Calu3 (cell line): Measurements from ENCODE around the gene WT1. TPM values are rescaled to one million over a fixed set of nuclear protein-coding genes. Genes with fewer than 3 reads are reported as not detected.

ENCODE experiments used
- BruUV-seq: library from RNA; stranded (reverse); fragments of 400-500 nt; replicated peaks from 2 replicates; lab custom pipeline; 2021; lab: Mats Ljungman, UMichigan
- CTCF ChIA-PET: fragments of 300-600 bp; sonication (Branson Sonifier 250); formaldehyde crosslinking; loops from one replicate; lab custom pipeline; 2022; ENCODE audit warnings: antibody characterized with exemption; lab: Charles Lee
- DNase-seq: peaks from one replicate; pipeline ENCODE4 v3.0.0; 2022
- H3K27ac Mint-ChIP-seq: one replicate; pipeline ENCODE4 v1.8.0; 2022; ENCODE audit warnings: mixed read lengths; ENCODE audit not compliant: unreplicated experiment
- H3K27me3 Mint-ChIP-seq: one replicate; pipeline ENCODE4 v1.8.0; 2022; ENCODE audit warnings: mixed read lengths; ENCODE audit not compliant: unreplicated experiment
- H3K36me3 Mint-ChIP-seq: one replicate; pipeline ENCODE4 v1.8.0; 2022; ENCODE audit warnings: mild to moderate bottlenecking, moderate library complexity, mixed read lengths; ENCODE audit not compliant: insufficient read depth, unreplicated experiment
- H3K4me1 Mint-ChIP-seq: one replicate; pipeline ENCODE4 v1.8.0; 2022; ENCODE audit warnings: mild to moderate bottlenecking, low read depth, mixed read lengths; ENCODE audit not compliant: unreplicated experiment
- H3K4me3 Mint-ChIP-seq: one replicate; pipeline ENCODE4 v1.8.0; 2022; ENCODE audit warnings: mild to moderate bottlenecking, low read depth, moderate library complexity, mixed read lengths; ENCODE audit not compliant: unreplicated experiment
- H3K9me3 Mint-ChIP-seq: one replicate; pipeline ENCODE4 v1.8.0; 2022; ENCODE audit warnings: low read depth, mixed read lengths; ENCODE audit not compliant: unreplicated experiment
- intact Hi-C: fragments of 100-400 bp; cut with micrococcal nuclease; formaldehyde crosslinking; loops from one replicate; pipeline ENCODE4 v1.10.0; 2022; ENCODE audit not compliant: unreplicated experiment
- total RNA-seq: library from RNA; stranded (reverse); gene quantifications from 2 replicates; pipeline ENCODE4 v1.2.3, GENCODE V29; 2022
- TF ChIP-seq, protein P1 (sequence below): fragments of 200-600 bp; IDR thresholded peaks from one replicate; pipeline ENCODE4 v1.8.0; 2022; ENCODE audit warnings: antibody characterized with exemption; ENCODE audit not compliant: unreplicated experiment

The WT1 gene
- total RNA-seq, 1 experiment from 2014 or later: not detected

DNA sequence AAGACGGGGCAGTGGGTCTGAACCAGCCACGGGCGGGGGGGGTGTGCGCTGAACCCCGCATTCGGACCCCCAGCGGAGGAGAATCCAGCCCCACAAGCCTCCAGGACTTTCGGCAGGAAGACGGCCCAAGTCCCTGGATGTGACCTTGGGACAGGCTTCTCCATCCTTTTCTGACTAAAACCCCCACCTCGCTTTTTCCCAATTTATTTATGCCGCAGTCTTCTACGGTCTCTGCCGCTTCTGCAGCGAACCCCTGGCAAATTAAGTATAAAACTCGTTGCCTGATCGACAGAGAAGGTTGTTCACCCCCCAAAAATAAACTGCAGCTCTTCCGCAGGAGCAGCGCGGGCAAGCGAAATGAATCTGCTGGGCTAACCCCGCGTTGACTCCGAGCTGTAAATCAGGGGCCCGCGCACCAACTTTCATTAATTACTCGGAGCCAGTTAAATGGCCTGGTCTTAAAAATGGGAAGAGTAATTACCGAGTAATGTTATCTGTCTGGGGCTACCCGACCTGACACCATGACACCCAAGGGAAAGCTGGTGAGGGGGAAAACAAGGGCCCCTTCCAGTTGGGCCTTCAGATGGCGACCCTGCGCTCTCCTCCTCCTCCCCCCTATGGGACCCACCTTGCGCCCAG is 6.6 kb downstream of the WT1 start:
- TF ChIP-seq, protein P1, sequence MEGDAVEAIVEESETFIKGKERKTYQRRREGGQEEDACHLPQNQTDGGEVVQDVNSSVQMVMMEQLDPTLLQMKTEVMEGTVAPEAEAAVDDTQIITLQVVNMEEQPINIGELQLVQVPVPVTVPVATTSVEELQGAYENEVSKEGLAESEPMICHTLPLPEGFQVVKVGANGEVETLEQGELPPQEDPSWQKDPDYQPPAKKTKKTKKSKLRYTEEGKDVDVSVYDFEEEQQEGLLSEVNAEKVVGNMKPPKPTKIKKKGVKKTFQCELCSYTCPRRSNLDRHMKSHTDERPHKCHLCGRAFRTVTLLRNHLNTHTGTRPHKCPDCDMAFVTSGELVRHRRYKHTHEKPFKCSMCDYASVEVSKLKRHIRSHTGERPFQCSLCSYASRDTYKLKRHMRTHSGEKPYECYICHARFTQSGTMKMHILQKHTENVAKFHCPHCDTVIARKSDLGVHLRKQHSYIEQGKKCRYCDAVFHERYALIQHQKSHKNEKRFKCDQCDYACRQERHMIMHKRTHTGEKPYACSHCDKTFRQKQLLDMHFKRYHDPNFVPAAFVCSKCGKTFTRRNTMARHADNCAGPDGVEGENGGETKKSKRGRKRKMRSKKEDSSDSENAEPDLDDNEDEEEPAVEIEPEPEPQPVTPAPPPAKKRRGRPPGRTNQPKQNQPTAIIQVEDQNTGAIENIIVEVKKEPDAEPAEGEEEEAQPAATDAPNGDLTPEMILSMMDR: no peak
- intact Hi-C loops: no loop called here
- Mint-ChIP-seq H3K4me1 (no peaks in the 10 kb centered on the region), H3K9me3 (peaks cover 2% of the 10 kb centered on the region), H3K27ac (no peak overlapping the region), H3K4me3 (no peak overlapping the region), H3K36me3 (no peaks in the 10 kb centered on the region), H3K27me3 (peaks cover 53% of the 10 kb centered on the region)
- CTCF ChIA-PET: no interaction called here
- BruUV-seq: no TSS peak
- no peak for DNase-seq

DNA sequence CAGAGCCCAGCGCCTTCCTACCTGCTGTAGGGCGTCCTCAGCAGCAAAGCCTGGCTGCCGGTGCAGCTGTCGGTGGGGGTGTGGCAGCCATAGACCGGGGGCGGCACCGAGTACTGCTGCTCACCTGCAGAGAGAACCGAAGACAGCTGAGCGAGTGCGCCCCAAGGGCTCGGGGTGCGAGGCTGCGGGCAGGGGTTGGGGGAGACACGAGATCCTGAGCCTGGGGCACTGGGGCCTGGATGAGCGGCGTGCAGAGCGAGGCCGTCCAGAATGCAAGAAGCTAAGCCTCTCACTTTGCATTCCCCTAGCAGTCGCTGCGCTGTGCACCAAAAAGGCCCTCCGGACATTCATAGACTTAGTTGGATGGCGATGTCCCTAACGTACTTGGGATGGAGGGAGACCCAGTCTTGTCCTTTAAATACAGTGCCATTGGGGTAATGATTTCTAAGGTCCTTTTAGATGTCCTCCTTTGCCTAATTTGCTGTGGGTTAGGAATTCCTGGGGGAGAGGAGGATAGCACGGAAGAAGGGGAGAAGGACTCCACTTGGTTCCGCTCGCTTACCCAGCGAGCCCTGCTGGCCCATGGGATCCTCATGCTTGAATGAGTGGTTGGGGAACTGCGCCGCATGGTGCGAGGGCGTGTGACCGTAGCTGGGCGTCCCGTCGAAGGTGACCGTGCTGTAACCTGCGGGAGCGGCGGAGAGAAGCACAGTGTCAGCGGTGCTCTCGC is 7.2 kb downstream of the WT1 start:
- Mint-ChIP-seq H3K36me3 (no peaks in the 10 kb centered on the region), H3K9me3 (peaks cover 2% of the 10 kb centered on the region), H3K4me3 (no peak overlapping the region), H3K4me1 (no peaks in the 10 kb centered on the region), H3K27me3 (peaks cover 52% of the 10 kb centered on the region), H3K27ac (no peak overlapping the region)
- intact Hi-C loops: no loop called here
- no TSS peak for BruUV-seq
- CTCF ChIA-PET: no interaction called here
- DNase-seq: no peak
- TF ChIP-seq, protein P1: no peak

DNA sequence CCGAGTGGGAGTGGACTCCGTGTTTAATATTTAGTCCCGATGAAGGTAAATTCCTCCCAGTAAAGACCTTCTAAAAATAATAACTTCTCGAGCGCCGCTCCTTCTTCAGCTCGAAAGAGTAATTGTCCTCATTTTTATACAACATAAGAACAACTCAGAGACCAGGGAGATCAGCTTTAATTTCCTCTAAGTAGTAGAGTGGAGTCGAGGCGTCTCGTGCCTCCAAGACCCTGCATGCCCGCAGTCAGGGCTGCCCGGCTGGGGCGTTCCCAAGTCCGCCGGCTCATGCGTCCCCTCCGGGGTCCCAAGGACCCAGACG is 7.8 kb downstream of the WT1 start:
- Mint-ChIP-seq H3K4me1 (no peaks in the 10 kb centered on the region), H3K27ac (no peak overlapping the region), H3K4me3 (no peak overlapping the region), H3K9me3 (peaks cover 2% of the 10 kb centered on the region), H3K36me3 (no peaks in the 10 kb centered on the region), H3K27me3 (peaks cover 52% of the 10 kb centered on the region)
- intact Hi-C loops: no loop called here
- TF ChIP-seq, protein P1: no peak
- CTCF ChIA-PET: no interaction called here
- no TSS peak for BruUV-seq
- DNase-seq: no peak

DNA sequence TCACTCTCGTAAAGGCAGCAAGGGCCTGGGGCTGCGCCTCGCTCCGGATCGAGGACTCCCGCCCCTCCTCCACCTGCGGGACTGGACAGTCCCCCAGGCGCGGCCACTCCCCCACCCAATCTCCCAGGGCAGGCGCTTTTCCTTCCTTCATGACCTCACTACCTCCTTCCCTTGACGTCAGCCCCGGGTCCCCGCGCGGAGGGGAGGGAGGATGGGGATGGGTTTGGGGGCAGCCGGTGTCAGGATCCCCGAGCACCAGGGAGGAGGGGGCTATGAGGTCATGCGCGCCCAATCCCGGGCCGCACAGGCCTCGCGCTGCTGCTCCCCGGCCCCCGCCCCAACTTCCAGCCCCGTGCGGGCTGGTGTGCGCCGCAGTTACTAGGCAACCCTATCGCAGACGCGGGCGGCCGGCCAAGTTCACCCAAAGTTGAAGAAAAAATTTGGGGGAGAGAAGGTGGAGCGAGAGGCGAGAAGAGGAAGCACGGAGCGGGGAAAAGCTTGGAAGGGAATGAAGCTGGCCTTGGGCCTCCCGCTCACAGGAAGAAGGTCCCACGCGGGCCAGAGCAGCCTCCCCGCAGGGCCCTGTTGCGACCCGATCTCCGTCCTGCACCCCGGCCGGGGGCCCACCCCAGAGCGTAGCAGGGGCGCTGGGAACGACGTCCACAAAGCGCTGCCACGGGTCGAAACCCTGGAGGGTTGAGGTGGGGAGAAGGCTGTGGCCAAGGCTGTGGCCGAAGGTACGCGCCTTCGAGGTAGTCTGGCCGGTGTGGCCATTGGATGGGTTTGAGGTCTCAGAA is 8.3 kb downstream of the WT1 start:
- Mint-ChIP-seq H3K4me3 (no peak overlapping the region), H3K9me3 (peaks cover 2% of the 10 kb centered on the region), H3K27ac (no peak overlapping the region), H3K27me3 (peaks cover 57% of the 10 kb centered on the region), H3K4me1 (no peaks in the 10 kb centered on the region), H3K36me3 (no peaks in the 10 kb centered on the region)
- BruUV-seq: no TSS peak
- TF ChIP-seq, protein P1: no peak
- CTCF ChIA-PET: no interaction called here
- intact Hi-C loops: no loop called here
- no peak for DNase-seq
